PFSK-1 (cell line): ENCODE results near the gene TLE4.

Experiments
- FOXP2 ChIP-seq: optimal IDR thresholded peaks from 2 replicates; pipeline ENCODE3; 2011; ENCODE audit warnings: borderline replicate concordance, control low read depth, inconsistent platforms; ENCODE audit not compliant: insufficient read depth; ENCODE audit errors: extremely low read length, extremely low read depth
- POLR2AphosphoS5 ChIP-seq: IDR thresholded peaks from 2 replicates; pipeline ENCODE4 v1.6.1; 2012; ENCODE audit warnings: low read depth, mild to moderate bottlenecking, control low read depth, low read length, moderate library complexity
- SIN3A ChIP-seq: IDR thresholded peaks from 2 replicates; pipeline ENCODE4 v1.6.1; 2012; ENCODE audit warnings: mild to moderate bottlenecking, low read length, moderate library complexity, borderline replicate concordance; ENCODE audit not compliant: insufficient read depth
- TAF1 ChIP-seq: IDR thresholded peaks from 2 replicates; pipeline ENCODE4 v1.6.1; 2012; ENCODE audit warnings: low read length, control low read depth, borderline replicate concordance; ENCODE audit not compliant: insufficient read depth
- TF ChIP-seq, protein P1 (sequence below), 2 experiments: IDR thresholded peaks; 2 replicates each; pipeline versions ENCODE4 v1.6.1 to v1.8.0; 2011 to 2012; ENCODE audit warnings: low read depth in 2 of 2, low read length in 2 of 2, control low read depth in 1 of 2, inconsistent platforms in 1 of 2, mild to moderate bottlenecking in 1 of 2, moderate library complexity in 1 of 2; ENCODE audit not compliant: insufficient read depth in 1 of 2

TLE4 gene

DNA sequence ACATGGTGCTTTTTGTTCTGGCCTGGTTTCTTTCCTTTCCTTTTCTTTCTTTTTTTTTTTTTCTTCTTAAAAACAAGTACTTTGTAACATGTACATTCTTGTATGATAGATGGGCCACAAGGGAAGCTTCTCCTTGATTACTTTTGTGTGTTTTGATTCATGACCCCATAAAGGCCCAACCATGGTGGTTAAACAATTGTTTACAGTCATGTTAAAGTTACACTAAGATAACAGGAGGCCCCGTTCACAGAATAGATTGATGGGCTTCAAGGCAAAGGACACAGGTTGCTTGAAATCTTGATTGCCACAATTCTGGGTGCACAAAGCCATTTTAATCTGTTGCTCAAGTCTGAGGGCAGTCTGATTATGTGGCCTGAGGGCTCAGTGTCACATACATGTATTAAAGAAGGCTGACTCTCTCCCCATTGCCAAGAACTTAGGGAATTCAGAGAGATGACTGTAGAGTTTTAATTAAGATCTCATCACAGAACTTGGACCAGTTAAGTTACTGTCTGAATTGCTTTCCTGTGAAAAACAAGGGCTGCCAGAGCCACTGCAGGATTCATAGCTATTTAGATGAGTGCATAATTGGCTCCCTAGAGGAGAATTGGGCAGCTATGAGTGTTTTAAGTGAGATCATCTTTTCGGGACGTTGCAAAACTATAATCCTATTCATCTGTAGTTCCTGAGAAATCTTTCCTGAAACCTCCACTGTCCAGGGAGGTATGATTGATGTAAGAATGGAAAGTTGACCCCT is 163.4 kb downstream of the TLE4 start:
- TF ChIP-seq TAF1 (no peak), SIN3A (no peak), POLR2AphosphoS5 (no peak), FOXP2 (no peak)
- TF ChIP-seq, protein P1, sequence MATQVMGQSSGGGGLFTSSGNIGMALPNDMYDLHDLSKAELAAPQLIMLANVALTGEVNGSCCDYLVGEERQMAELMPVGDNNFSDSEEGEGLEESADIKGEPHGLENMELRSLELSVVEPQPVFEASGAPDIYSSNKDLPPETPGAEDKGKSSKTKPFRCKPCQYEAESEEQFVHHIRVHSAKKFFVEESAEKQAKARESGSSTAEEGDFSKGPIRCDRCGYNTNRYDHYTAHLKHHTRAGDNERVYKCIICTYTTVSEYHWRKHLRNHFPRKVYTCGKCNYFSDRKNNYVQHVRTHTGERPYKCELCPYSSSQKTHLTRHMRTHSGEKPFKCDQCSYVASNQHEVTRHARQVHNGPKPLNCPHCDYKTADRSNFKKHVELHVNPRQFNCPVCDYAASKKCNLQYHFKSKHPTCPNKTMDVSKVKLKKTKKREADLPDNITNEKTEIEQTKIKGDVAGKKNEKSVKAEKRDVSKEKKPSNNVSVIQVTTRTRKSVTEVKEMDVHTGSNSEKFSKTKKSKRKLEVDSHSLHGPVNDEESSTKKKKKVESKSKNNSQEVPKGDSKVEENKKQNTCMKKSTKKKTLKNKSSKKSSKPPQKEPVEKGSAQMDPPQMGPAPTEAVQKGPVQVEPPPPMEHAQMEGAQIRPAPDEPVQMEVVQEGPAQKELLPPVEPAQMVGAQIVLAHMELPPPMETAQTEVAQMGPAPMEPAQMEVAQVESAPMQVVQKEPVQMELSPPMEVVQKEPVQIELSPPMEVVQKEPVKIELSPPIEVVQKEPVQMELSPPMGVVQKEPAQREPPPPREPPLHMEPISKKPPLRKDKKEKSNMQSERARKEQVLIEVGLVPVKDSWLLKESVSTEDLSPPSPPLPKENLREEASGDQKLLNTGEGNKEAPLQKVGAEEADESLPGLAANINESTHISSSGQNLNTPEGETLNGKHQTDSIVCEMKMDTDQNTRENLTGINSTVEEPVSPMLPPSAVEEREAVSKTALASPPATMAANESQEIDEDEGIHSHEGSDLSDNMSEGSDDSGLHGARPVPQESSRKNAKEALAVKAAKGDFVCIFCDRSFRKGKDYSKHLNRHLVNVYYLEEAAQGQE (IDR thresholded peaks at IDR 0.05; ENCODE audit: insufficient read depth in 1 of 2, low read depth in 2 of 2, low read length in 2 of 2), result no peak

DNA sequence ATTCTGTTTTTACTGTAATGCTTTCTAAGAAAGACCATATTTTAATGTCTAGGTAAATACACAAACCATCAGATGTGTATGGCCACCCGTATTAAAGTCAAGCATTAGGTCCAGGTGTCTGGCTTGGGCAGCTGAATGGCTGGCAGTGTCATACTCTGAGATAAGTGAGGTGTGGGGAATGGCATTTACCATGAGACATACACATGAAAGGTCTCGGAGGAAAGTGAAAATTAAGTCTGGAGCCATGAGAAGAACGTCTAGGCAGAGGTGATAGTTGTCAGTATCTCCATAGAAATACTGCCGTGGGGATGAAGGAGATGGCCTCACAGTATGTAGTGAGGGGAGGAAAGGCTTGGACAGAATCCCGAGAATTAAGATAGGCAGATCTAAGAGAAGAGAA is 164.3 kb downstream of the TLE4 start:
- TF ChIP-seq, protein P1 (IDR thresholded peaks at IDR 0.05; ENCODE audit: insufficient read depth in 1 of 2, low read depth in 2 of 2, low read length in 2 of 2), result no peak
- no peak for TF ChIP-seq SIN3A
- no peak for TF ChIP-seq TAF1
- TF ChIP-seq FOXP2, result no peak
- no peak for TF ChIP-seq POLR2AphosphoS5

DNA sequence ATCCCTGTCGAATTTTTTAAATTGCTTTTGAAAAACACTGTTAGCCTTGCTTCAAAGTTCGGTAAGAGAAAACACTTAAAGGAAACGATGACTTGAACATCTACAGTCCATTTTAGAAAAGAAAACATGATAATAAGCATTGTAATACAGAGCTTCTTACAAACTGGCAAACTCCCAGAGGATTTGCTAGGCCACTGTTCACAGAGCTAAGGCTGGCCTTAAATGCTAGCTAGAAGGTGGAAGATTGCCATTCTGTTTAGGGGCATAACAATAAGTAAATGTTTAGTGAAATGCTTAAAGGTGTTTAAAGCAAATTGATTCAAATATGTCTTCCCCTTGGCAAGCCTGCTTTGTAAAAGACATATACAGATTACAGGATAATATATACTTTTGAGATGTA is 169.6 kb downstream of the TLE4 start:
- TF ChIP-seq, protein P1 (IDR thresholded peaks at IDR 0.05; ENCODE audit: insufficient read depth in 1 of 2, low read depth in 2 of 2, low read length in 2 of 2), result no peak
- TF ChIP-seq FOXP2 (no peak), TAF1 (no peak), POLR2AphosphoS5 (no peak), SIN3A (no peak)

DNA sequence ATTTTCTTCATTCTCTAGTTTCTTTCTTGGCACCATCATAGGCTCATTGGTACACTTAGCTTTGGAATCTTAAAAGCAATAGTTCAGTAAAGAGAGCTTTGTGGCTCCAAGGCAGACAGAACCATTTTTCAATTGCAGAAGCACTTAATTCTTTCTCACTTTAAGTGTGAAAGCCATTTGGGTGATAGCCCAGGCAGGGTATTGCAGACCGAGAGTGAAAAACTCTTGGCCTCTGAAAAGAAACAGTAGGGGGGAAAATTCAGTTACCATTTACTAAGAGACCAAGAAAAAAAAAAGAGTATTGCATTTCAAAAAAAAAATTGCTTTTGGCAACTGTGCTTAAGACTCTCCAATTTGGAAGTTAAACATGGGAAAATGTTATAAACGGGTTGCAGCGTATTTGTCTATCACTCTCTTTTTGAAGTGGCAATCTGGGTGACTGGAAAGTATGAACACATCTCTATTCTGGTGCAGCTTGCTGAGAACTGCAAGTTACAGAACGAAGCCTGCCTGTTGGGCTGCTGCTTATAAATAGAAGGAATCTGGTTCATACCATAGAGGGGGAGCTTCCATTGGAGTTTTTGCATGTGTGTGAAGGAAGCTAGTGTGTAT is 170.5 kb downstream of the TLE4 start:
- TF ChIP-seq SIN3A (no peak), POLR2AphosphoS5 (no peak)
- TF ChIP-seq, protein P1 (IDR thresholded peaks at IDR 0.05; ENCODE audit: insufficient read depth in 1 of 2, low read depth in 2 of 2, low read length in 2 of 2), result no peak

DNA sequence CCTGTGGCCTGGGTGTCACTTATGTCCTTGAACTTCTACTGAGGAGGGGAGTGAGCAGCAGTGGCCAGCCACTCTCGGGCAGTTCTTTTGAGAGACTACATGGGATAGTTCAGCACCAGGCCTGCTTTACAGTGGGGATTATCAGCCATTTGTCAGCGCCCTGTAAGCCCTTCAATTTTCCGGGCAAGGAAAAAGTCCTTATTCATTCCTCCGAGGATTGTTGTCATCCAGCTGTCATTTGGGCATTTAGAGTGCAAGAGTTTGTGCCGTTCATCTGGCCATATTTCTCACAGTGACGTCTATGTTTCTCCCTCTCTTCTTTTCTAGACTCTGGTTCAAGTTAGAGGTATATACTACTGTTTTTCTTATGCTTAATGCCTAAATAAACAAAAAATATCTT is 172.8 kb downstream of the TLE4 start:
- TF ChIP-seq POLR2AphosphoS5 (no peak), FOXP2 (no peak)
- TF ChIP-seq, protein P1 (IDR thresholded peaks at IDR 0.05; ENCODE audit: insufficient read depth in 1 of 2, low read depth in 2 of 2, low read length in 2 of 2), result no peak
